ENCODE results near the gene SSRP1.

- TF ChIP-seq, protein P1, sequence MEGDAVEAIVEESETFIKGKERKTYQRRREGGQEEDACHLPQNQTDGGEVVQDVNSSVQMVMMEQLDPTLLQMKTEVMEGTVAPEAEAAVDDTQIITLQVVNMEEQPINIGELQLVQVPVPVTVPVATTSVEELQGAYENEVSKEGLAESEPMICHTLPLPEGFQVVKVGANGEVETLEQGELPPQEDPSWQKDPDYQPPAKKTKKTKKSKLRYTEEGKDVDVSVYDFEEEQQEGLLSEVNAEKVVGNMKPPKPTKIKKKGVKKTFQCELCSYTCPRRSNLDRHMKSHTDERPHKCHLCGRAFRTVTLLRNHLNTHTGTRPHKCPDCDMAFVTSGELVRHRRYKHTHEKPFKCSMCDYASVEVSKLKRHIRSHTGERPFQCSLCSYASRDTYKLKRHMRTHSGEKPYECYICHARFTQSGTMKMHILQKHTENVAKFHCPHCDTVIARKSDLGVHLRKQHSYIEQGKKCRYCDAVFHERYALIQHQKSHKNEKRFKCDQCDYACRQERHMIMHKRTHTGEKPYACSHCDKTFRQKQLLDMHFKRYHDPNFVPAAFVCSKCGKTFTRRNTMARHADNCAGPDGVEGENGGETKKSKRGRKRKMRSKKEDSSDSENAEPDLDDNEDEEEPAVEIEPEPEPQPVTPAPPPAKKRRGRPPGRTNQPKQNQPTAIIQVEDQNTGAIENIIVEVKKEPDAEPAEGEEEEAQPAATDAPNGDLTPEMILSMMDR (conservative IDR thresholded peaks at IDR 0.05; ENCODE audit: low read depth, low read length) = no peak
- TF ChIP-seq EZH2 (IDR thresholded peaks at IDR 0.05; ENCODE audit: borderline replicate concordance, low read depth, low read length, poor library complexity, severe bottlenecking) = no peak
Observed at GRCh38 chr11:57338142-57338541, 2.5 kb upstream of the SSRP1 start, which contains the start of gene P2RX3.

Data from A673 (cell line).